HG02623 (cell line): ENCODE results near the gene SPATC1L.
"Not testable (repeated sequence)": the region's sequence is repeated elsewhere in the genome, so short reads cannot be mapped to it uniquely, and the experiment has no call there.

Source experiments
- ATAC-seq: cut with Tn5 transposase; IDR thresholded peaks from one replicate; pipeline ENCODE4 v1.9.1; 2021; ENCODE audit warnings: moderate library complexity; ENCODE audit not compliant: unreplicated experiment

SPATC1L gene

DNA sequence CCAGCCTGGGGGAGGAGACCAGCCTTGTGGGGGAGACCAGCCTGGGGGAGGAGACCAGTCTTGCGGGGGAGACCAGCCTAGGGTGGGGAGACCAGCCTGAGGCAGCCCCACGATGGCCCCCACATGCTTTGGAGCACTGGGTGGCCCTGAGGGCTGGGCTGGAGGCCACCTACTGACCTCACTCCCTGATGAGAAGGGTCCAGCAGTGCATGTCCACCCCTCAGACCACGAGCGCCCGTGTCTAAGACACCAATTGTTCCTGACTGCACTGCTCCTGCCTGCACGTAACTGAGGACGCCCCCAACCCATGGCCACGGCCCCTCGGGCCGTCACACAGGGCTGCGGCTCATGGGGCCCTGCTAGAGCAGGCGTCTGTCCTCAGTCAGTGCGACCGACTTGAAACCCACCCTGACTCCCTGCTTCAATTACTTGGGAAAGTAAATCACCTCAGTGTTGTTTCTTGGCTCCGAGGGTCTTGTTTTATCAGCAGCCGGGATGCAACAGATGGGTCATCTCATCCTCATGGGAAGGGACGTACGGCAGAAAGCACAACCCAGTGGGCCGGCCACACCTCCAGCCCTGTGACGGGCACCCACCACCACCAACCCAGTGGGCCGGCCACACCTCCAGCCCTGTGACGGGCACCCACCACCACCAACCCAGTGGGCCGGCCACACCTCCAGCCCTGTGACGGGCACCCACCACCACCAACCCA, at the start of gene SPATC1L:
Gene SPATC1L, minus strand, starts transcription at position 550 of the 715 bp plus-strand sequence. CDS start 1,643 bp downstream, outside the sequence.
- ATAC-seq = no peak

DNA sequence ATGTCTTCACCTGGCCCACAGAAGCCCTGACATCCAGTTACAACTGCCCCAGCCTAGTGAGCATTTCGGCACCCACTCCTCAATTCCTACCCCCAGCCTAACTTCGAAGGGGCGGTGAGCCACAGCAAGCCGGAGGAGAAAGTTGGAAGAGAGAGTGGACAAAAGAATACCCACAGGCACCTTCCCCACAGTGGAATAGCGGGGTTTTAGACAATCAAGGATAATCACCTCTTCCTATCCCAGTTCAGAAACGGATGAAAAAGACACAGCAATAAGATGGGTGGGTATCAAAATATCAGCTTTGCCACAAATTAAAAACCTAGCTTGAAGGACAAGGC, 45.6 kb upstream of the SPATC1L start:
- ATAC-seq = no peak

DNA sequence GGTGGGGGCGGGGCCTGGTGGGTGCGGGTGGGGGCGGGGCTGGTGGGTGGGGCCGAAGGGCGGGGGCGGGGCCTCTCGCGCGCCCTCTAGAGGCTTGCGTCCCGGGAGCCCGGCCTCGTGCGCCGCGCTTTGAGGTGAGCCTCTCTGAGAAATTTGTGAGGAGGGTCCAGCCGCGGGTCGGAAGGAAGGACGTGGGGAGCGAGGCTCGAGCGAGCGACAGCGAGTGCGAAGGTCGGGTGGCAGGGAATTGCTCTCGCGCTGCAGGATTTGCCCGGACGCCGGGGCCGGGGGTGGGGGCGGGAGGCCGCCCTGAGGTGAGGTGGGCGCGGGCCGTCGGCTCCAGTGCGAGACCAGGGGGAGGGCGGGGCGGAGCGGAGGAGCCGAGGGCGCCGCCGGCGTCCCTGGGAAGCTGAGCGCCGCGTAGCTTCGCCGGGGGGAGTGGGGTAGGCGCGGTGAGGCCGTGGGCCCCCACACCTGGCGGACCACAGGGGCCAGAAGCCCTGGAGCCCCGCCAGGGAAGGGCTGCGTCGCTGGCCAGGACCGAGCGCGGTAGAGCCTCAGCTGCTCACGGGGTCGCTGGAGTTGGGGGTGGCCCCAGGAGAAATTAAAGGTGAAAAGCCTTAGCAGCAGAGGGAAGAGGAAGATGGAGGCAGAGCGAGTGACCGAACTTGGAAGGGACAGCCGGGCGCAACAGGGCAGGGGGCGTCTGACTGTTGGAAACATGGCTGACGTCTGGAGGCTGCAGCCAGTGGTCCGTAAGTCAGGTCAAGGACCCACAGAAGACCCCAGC, 45.1 kb upstream of the SPATC1L start:
- ATAC-seq = peak; percentile 21

DNA sequence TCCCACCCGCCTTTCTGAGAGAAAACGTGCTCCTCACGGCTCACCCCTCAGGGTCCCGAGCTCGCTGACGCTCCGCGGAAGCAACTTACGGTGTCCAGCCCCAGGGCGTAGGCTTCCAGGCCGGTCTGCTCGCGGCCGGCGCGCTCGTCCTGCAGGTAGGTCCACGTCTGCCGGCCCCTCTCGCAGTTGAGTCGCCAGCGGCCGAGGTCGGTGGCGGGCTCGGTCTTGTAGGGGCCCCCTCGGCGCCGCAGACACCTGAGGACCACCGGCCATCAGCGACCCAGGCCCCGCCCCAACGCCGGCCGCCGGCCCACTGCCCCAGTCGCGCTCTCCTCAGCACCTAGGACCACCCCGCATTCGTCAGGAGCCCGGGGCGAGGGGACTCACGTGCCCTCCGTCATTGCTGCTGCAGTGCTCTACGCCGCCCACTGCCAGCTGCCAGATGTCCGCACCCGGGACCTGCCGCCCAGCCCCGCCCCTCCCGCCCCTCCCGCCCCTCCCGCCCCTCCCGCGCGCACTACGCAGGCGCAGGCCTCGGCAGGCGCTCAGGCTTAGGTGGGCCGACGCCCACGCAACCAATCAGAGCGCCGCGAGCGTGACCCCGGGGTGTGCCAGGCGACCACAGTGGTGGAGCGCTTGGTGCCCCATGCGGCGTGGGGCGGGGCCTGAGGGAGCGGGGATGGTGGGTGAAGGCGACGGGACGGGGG, 44.2 kb upstream of the SPATC1L start, which contains the start of gene LSS:
Gene LSS, minus strand, starts transcription at position 430 of the 707 bp plus-strand sequence. Its CDS starts 29 bp downstream, at position 401.
- peak; percentile 73 for ATAC-seq

DNA sequence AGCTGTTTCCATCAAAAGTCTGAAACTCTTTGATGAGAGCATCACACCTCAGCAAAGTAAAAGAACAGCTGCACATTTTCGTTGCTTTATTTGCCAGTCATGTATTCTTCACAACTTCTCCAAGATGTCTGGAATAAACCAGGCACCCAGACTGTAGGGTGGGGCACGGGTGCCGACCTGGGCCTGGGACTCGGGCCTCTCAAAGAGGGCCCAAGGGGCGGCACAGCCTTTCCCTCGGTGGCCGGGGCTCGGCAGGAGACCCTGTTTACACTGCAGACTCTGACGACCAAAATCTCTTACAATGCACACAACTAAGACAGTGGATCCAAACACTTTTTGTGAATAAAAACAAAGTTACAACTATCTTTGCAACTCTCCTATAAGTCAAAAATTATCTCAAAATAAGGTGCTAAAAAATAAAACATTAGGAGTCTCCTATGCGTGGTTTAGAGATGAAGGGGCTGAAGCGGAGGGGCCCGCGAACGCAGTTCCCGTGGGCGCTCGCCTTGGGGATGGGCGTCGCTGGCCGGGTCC, 43.6 kb upstream of the SPATC1L start:
- no peak for ATAC-seq

DNA sequence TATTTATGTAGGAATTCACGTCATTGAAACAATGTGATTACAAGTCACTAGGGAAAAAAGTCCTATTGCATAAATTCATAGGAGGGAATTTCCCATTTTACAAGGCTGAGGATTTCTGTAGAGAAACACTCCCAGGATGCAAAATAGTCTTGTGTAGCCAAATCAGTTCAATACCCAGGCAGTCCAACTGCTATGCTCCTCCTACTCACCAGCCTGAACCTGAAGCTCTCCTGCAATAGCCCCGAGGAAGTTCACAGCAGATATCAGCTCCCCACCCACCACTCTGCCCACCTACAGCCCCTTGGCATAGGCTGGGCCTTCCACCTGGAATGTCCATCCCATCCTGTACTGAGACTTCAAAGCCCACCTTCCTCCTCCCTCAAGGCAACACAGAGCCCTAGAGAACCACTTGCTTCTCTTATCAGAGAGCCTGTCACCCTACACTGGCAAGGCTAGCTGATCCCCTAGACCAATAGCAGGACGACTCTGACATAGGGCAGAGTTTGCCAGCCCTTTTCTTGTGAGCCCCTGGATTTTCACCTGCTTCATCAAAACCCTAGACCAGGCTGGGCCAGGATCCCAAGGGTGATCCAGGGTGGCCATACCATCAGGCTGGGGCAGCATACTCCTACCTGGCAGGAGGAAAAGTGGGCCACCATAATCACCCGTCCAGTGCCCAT, 42.8 kb upstream of the SPATC1L start:
- no peak for ATAC-seq

DNA sequence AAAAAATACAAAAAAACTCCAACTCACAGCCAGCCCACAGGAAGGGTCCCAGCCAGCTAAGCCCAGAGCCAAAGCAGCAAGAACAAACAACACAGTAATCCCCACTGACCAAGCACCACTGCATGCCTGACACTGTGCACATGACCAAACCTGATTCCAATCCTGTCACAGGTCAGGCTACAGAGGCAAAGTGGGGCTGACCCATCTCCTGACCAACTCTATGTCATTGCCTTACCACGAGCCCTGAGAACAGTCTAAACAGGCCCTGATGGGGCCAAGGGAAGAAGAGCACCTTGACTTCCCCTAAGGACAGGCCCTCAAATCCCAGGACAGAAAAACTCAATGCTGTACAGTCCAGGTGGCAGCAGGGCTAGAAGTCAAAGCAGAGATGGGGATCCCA, 41.9 kb upstream of the SPATC1L start:
- no peak for ATAC-seq

DNA sequence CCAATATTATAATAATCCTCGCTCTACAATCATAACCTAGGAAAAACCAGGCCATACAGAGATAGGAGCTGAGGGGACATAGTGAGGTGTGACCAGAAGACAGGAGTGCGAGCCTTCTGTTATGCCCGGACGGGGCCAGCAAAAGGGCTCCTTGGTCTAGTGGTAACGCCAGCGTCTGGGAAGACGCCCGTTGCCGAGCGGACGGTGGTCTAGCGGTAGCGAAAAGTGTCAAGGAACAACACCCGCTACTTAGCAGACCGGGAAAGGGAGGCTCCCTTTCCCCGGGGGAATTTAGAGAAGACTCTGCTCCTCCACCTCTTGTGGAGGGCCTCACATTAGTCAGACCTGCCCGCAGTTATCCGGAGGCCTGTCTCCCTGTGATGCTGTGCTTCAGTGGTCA, 39.4 kb upstream of the SPATC1L start:
- not testable (repeated sequence) for ATAC-seq

DNA sequence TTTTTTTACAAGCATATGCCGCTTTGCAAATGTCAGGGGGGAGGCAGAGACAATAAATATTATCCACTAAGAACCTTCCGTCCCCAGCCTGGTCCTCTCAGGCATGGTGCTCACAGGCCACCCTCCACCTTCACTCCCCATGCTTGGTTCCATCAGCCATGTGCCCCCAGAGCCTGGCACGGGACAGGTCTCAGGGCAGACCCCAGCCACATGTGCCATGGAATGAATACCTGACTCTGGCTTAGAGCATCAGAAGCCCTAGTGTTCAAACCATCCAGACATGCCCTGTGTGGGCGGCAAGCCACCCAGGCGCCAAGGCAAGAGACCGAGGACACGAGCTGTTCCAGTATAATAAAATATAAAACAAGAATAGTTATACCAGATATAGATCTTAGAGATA, 39.0 kb upstream of the SPATC1L start:
- ATAC-seq = no peak

DNA sequence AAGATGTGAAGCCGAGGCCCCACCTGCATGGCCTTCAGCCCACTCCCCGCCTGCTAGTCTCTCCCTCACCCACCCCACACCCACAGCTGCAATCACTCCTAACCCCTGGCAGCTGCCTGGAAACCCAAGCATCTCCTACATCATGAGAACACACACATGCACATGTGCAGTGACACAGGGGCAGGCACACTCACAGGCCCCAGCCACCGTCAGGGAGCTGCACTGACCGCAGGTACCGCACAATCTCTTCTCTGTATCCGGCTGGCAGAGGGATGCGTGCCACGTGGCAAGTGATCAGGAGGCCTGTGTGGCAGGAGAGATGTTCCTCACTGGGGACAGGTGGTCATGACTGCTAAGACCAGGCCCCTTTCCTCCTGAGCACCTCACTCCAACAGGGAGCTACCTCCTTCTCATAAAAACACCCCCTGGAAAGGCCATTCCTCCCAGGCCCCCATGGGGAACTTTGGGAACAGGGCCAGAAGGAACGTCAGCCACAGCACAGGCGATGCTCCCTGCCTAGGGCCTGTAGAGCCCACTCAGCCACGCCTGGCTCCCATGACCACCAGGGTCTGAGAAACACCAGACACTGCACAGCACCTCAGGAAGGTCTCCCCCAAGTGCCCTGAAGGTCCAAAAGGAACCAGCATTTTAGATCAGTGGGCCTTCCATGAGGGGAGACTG, 38.3 kb upstream of the SPATC1L start:
- ATAC-seq = no peak

DNA sequence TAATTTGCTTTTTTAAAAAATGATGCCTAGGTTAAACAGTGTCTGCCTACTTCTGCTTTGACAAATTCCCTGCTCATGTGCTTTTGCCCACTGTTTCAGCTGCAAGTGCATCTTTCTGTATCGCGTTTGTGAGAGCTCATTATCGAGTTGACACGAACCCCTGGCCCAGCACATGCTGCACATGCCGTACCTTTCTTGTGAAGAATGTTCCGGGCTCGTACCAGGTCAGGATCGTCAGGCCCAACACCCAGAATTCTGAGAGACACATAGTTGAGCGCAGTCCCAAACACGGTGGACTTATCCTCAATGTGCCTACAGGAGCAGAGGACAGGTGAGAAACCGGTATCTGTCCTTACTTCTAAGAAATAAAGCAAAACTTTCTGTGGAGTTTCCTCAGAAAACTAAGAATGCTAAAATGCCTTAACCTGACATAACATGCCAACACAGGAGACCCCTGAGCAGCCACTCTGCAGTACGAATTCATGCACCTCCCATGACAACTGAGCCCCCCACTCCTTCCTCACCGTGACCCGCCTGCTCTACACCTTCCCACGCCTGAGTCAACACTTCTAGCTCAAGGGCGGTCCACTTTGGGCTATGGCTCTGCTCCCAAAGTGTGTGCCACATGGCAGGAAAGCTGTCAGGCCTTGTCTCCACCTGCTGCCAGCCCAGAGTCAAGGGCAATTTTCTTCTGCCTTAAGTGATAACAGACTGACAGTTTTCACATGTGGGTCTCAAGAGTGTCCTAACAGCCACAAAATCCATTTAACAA, 37.6 kb upstream of the SPATC1L start:
- no peak for ATAC-seq

DNA sequence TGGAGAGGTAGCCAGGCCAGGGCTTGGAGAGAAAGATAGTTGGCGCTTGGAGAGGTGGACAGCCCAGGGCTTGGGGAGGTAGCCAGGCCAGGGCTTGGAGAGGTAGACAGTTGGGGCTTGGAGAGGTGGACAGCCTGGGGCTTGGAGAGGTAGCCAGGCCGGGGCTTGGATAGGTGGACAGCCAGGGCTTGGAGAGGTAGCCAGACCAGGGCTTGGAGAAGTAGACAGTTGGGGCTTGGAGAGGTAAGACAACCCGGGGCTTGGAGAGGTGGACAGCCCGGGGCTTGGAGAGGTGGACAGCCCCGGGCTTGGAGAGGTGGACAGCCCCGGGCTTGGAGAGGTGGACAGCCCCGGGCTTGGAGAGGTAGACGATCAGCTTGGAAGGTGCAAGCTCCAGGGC, 36.6 kb upstream of the SPATC1L start:
- ATAC-seq = no peak

DNA sequence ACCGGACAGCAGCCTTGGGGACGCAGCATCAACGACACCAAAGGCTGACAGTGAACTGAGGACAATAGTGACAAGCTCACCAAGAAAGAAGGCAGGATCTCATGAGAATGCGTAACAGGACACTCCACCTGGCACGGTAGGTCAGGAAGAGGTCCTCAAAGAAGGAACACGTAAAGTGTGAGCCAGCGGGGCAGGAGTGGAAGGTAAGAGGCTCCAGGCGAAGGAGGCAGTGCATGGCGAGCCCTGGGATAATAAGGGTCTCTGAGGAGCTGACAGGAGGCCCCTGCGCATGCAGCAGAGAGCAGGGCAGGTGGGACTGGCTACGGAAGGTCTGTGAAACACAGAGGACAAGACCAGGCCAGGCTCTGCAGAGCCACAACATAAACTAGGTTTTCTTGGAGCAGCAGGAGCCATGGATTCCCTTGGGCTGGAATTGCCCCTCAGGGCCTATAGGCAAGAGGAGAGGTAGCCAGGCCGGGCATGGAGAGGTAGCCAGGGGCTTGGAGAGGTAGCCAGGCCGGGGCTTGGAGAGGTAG, 36.1 kb upstream of the SPATC1L start:
- no peak for ATAC-seq

DNA sequence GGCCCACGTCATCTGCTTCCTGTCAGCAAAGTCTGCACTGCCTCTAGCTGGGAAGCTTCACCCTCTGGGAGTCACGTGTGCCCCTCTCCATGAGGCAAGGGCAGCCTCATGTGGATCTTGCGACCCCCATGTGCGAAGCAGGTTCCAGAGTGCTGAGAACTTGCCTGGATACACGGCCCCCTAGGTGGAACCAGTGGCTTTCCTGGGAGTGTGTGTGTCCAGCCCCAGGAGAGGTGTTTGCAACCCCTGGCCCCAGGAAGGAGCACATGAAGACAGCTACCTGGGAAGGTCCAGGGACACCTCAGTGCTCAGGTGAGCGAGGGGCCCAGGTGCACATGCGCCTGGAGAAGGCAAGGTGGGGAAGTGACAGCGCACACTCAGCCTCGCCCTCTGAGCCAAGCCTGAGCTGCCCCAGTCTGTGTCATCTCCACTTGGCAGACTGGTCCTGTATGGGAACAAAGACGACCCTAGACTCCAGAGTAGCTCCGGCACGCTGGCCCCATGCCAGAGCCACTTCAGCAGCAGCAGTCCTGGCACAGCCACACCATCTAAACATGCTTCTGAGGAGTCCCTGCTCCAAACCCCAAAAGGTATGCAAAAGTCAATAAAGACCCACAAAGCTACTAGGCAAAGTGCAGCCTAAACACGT, 35.5 kb upstream of the SPATC1L start:
- no peak for ATAC-seq

DNA sequence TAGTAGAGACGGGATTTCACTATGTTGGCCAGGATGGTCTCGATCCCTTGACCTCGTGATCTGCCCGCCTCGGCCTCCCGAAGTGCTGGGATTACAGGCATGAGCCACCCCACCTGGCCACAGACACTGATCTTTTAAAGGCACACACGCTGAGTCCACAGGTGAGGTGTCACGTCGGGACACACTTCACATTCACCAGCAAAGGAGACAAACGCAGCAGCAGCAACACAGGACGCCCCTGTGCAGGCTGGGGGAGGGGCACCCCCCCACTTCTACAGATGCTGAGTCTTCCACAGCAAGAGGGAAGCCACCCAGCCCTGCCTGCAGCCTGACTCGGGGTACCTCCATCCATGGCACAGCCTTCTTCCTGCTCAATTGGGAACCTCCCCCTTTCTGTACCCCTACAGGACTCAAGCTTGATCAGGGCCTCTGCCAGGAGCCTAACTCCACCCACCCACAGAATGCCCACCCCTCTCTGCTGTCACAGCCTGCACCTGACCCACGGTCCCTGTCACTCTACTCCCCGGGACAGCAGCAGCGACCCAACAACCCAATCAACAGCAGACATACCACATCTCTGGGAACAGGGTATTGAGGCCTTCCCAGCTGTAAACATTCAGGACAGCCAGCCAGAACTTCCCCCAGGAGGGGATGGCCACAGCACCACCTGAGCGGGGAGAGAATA, 34.8 kb upstream of the SPATC1L start:
- ATAC-seq = no peak

DNA sequence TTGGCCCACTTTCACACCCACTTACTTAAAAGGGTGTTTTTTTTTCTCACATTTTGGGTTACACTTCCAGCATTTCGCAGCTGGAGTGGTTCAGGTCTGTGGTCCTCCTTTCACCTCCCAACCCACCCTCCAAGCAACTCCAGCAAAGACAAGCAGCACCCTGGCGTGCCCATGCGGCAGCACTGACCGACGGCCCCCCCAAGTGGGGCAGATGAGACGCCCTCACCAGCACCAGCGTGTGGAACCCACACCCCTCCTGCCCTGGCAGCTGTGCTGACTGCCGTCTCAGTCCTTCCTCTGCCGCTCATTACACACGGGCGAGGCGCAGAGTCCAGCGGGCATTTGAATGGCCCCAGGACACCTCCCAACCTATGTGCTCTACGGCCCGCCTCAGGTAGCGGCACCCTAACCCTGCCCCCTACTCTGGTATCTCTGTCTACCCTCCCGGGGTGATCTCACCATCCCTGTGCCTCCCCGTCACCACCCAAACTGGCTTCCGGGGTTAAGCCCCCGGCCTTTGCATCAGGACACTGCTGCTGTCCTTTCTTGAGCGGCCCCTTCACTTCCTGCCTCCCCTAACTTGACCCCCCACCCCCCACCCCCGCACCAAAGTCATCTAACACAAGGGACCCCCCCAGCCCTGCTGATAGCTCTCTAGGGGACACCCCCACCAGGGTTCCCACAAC, 33.4 kb upstream of the SPATC1L start:
- ATAC-seq = no peak

DNA sequence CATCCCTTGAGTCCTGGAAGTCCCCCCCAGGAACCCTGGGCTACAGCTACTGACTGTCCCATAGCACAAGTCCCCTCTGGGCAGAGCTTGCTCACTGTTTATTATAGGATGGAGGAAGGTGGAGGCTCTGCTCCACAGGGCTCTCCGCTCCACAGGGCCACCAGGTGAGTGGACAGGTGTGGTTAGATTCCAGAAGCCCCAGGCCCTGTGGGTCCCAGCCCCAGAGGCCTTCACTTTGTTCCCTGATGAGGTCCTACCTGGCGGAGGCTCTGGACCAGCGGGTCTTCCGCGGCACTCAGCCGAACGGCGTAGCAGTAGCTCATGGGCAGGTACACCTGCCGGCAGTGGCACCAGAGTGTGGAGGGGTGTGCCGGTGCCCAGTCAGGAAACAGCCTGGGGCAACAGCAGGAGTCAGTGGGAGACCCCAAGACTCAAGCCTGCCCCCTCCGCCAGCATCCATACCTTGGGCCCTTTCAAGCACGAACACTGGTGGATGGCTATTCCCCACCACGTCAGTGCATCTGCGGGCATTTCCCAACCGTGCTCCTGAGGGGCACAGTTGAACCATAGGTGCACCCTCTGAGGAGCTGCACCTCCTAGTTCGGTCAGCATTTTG, 32.0 kb upstream of the SPATC1L start:
- ATAC-seq = no peak
